Subcutaneous adipose tissue (tissue), 4 donors: ENCODE data around the gene FAM234A. TPM values are rescaled to one million over a fixed set of nuclear protein-coding genes. Genes with fewer than 3 reads are reported as not detected.

ENCODE experiments used
- CTCF ChIP-seq: fragments of 450-650 bp; IDR thresholded peaks from one replicate; pipeline ENCODE4 v1.5.1; 2016; ENCODE audit warnings: low read depth, mild to moderate bottlenecking, control low read depth, antibody characterized with exemption, moderate library complexity
- total RNA-seq, 4 donors: library from RNA; depleted of rRNA; stranded (reverse); fragments of >200 nt; gene quantifications; one replicate each; pipeline ENCODE4 v1.1.0, GENCODE V29; 2016

The FAM234A gene
- total RNA-seq, 4 donors from 2014 or later = 43.4 to 117 (median 50.2) TPM

DNA sequence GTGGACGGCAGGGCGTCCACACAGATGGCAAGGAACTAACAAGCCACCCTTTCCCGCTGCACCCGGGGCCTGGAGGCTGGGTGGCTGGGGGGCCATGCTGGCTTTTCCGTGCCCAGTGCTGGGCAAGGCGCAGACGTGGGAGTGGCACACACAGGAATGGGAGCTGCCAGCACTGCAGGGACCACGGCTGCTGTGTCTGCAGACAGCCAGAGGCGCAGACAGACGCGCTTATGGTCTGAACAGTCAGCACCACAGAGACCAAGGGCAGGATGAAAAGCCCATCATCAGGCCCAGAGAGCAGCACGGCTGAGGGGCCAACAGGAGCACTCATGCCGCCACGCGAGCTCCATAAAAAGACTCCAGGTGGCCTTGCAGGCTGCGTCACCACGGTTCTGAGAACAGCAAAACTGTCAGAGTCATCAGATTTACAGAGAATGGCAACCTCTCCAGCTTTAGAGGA, 72.3 kb downstream of the FAM234A start:
- no peak for TF ChIP-seq CTCF

- TF ChIP-seq CTCF = no peak
These were observed 73.2 kb downstream of the FAM234A start for GRCh38 chr16:307691-308312.

DNA sequence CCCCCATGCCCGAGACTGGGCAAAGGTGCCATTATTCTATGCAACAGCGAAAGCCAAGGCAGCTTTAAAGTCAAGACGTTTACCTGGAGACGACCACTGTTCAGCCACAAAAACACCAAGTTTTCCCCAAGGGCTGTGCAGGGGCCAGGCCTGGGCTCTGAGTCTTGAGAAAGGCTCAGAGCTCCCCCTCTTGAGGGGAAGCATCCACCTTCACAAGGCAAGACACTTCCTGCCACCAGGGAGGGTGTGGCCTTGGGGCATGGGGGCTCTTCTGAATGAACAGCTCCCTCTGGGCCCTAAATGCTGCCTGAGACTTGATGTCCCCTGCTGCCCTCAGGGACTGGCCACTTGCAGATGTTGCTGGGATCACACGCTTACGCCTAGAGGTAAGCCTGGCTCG, 74.9 kb downstream of the FAM234A start:
- TF ChIP-seq CTCF = no peak

GRCh38 chr16:311725-312124, 77.1 kb downstream of the FAM234A start:
- TF ChIP-seq CTCF = no peak

GRCh38 chr16:314351-314750, 79.7 kb downstream of the FAM234A start:
- TF ChIP-seq CTCF = no peak

DNA sequence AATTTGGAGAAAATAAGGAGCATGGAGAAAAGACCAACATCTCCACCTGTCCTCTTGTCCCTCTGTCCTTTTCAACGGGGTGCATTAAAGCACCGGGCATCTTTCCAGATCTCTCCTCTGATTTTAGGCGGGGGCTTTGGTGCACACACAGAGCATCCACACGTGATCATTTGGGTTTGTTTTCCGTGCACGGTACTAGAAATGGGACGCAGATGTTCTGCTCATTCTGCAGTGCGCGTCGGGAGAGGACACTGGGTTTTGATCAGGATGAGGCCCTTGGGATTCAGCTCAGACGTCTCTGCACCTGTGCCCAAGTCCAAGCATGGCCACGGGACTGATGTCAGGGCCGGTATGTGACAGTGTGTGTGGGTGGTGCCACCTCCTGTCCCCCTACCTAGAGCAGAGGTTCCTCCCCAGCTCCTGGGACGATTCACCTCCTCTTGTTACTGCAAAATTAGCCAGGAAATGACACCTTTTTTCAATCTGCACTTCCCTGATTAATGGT, 80.2 kb downstream of the FAM234A start:
- TF ChIP-seq CTCF = no peak

Other genes starting within 250 kb of the FAM234A start
- 1 to 10 TPM; 1.5 to 7.3 (median 4.8) TPM for gene POLR3K, start 181.2 kb upstream of the FAM234A start, total RNA-seq
- 10 to 100 TPM; 12.8 to 21.9 (median 15.2) TPM for gene SNRNP25, start 181.0 kb upstream of the FAM234A start, total RNA-seq
- gene RHBDF1, start 162.2 kb upstream of the FAM234A start, total RNA-seq = 10 to 100 TPM; 17.2 to 72.7 (median 27.9) TPM
- 100 to 1,000 TPM in 1 of 4 donors, 10 to 100 TPM in 3; 50.2 to 108 (median 83.5) TPM for gene MPG, start 156.6 kb upstream of the FAM234A start, total RNA-seq
- 10 to 100 TPM; 18.7 to 39.2 (median 24.7) TPM for gene NPRL3, start 96.1 kb upstream of the FAM234A start, total RNA-seq
- 1 to 10 TPM in 1 of 4 donors, under 1 TPM in 1, not detected in 2; 0.88 to 3.0 TPM for gene HBZ, start 82.2 kb upstream of the FAM234A start, total RNA-seq
- 1 to 10 TPM in 2 of 4 donors, not detected in 2; 1.3 to 2.4 TPM for gene HBM, start 68.8 kb upstream of the FAM234A start, total RNA-seq
- 100 to 1,000 TPM in 2 of 4 donors, 10 to 100 TPM in 2; 25.2 to 313 (median 90.4) TPM for gene HBA2, start 61.9 kb upstream of the FAM234A start, total RNA-seq
- gene HBA1, start 58.1 kb upstream of the FAM234A start, total RNA-seq = 10 to 100 TPM; 11.9 to 71.7 (median 41.0) TPM
- gene HBQ1, start 54.4 kb upstream of the FAM234A start, total RNA-seq = not detected
- gene LUC7L, start 5.4 kb upstream of the FAM234A start, total RNA-seq = 100 to 1,000 TPM in 2 of 4 donors, 10 to 100 TPM in 2; 73.9 to 133 (median 94.1) TPM
- 10 to 100 TPM in 2 of 4 donors, 1 to 10 TPM in 2; 6.2 to 20.2 (median 11.4) TPM for gene RGS11, start 41.1 kb downstream of the FAM234A start, total RNA-seq
- gene ARHGDIG, start 45.8 kb downstream of the FAM234A start, total RNA-seq = not detected
- under 1 TPM in 2 of 4 donors, not detected in 2; 0.22 to 0.94 TPM for gene PDIA2, start 48.3 kb downstream of the FAM234A start, total RNA-seq
- 10 to 100 TPM; 11.1 to 19.0 (median 15.0) TPM for gene AXIN1, start 117.9 kb downstream of the FAM234A start, total RNA-seq
- 10 to 100 TPM; 37.3 to 59.9 (median 47.5) TPM for gene MRPL28, start 135.7 kb downstream of the FAM234A start, total RNA-seq
- gene PGAP6, start 147.2 kb downstream of the FAM234A start, total RNA-seq = 10 to 100 TPM; 18.3 to 43.5 (median 28.3) TPM
- 100 to 1,000 TPM in 2 of 4 donors, 10 to 100 TPM in 2; 62.1 to 120 (median 96.5) TPM for gene NME4, start 162.4 kb downstream of the FAM234A start, total RNA-seq
- 10 to 100 TPM in 3 of 4 donors, 1 to 10 TPM in 1; 9.8 to 54.8 (median 20.3) TPM for gene DECR2, start 167.1 kb downstream of the FAM234A start, total RNA-seq
- 10 to 100 TPM; 10.9 to 35.0 (median 21.0) TPM for gene RAB11FIP3, start 190.8 kb downstream of the FAM234A start, total RNA-seq